ENCODE measurements around the gene PTPN23. TPM values are rescaled to one million over a fixed set of nuclear protein-coding genes. Genes with fewer than 3 reads are reported as not detected.

The PTPN23 gene
- total RNA-seq, 2 experiments from 2014 or later, result 13.6 to 40.0 TPM

- no peaks in the 10 kb centered on the region for H3K4me1 ChIP-seq (ENCODE audit: insufficient read depth, low read length, poor library complexity, severe bottlenecking)
- H3K4me3 ChIP-seq (ENCODE audit: low read depth, low read length, poor library complexity, severe bottlenecking), result no peak overlapping the region
- no peaks in the 10 kb centered on the region for H3K9me2 ChIP-seq (ENCODE audit: insufficient read depth, low read length)
- no peaks in the 10 kb centered on the region for H3K79me2 ChIP-seq (ENCODE audit: insufficient read depth, low read depth, low read length)
- no peaks in the 10 kb centered on the region for H3K9me3 ChIP-seq (ENCODE audit: low read length)
- H3K4me2 ChIP-seq (ENCODE audit: low read length), result no peak overlapping the region
- no peaks in the 10 kb centered on the region for H4K20me1 ChIP-seq (ENCODE audit: insufficient read depth, low read length)
- DNase-seq (ENCODE audit: low spot score), result no peak
- H3K27ac ChIP-seq (ENCODE audit: low read depth, low read length, poor library complexity, severe bottlenecking), result no peak overlapping the region
- H3K36me3 ChIP-seq (ENCODE audit: insufficient read depth, low read length), result peaks cover 59% of the 10 kb centered on the region
- H2AFZ ChIP-seq (ENCODE audit: low read length), result no peak overlapping the region
- TF ChIP-seq, protein P1, sequence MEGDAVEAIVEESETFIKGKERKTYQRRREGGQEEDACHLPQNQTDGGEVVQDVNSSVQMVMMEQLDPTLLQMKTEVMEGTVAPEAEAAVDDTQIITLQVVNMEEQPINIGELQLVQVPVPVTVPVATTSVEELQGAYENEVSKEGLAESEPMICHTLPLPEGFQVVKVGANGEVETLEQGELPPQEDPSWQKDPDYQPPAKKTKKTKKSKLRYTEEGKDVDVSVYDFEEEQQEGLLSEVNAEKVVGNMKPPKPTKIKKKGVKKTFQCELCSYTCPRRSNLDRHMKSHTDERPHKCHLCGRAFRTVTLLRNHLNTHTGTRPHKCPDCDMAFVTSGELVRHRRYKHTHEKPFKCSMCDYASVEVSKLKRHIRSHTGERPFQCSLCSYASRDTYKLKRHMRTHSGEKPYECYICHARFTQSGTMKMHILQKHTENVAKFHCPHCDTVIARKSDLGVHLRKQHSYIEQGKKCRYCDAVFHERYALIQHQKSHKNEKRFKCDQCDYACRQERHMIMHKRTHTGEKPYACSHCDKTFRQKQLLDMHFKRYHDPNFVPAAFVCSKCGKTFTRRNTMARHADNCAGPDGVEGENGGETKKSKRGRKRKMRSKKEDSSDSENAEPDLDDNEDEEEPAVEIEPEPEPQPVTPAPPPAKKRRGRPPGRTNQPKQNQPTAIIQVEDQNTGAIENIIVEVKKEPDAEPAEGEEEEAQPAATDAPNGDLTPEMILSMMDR (conservative IDR thresholded peaks at IDR 0.05; ENCODE audit: low read length), result no peak
- no peak for TF ChIP-seq EZH2phosphoT487 (IDR thresholded peaks at IDR 0.05; ENCODE audit: borderline replicate concordance, low read depth, low read length)
- intact Hi-C loops (cut with micrococcal nuclease; ENCODE audit: unreplicated experiment), result no loop called here
- CTCF ChIA-PET (ENCODE audit: unreplicated experiment), result no interaction called here
- no TSS peak for BruUV-seq (replicated peaks)
- POLR2A ChIA-PET, result interaction anchor here (0.6 to 1.2 kb wide), 3 partner anchors 12 to 284 kb away, joined by 3 to 6 read pairs (median 3); no protein-coding TSS in a partner anchor
Observed at GRCh38 chr3:47432673-47433072, 51.9 kb downstream of the PTPN23 start.

DNA sequence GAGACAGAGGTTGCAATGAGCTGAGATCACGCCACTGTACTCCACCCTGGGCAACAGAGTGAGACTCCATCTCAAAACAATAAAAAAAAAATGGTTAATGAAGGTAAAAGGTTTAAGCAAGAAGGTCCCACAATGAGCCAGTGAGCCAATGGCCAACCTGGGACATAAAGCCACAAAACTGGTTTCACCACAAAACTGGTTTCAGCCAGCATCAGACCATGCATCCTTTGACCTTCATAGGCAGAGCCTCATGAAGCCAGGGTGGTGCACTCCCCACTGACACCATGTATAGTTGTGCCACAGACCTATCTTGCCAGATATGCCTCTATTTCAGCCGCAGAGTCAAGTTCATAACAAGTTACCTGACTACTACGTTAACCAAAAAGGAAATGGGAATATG lies 53.0 kb downstream of the PTPN23 start:
- no TSS peak for BruUV-seq (replicated peaks)
- no peak for DNase-seq (ENCODE audit: low spot score)
- POLR2A ChIA-PET, result interaction anchor here (0.5 to 1.2 kb wide), 2 partner anchors 13 to 1653 kb away, joined by 3 to 4 read pairs; no protein-coding TSS in a partner anchor
- no peak for TF ChIP-seq EZH2phosphoT487 (IDR thresholded peaks at IDR 0.05; ENCODE audit: borderline replicate concordance, low read depth, low read length)
- TF ChIP-seq, protein P1 (conservative IDR thresholded peaks at IDR 0.05; ENCODE audit: low read length), result no peak
- no peaks in the 10 kb centered on the region for H3K4me1 ChIP-seq (ENCODE audit: insufficient read depth, low read length, poor library complexity, severe bottlenecking)
- H2AFZ ChIP-seq (ENCODE audit: low read length), result no peak overlapping the region
- no peaks in the 10 kb centered on the region for H3K9me2 ChIP-seq (ENCODE audit: insufficient read depth, low read length)
- no peak overlapping the region for H3K4me3 ChIP-seq (ENCODE audit: low read depth, low read length, poor library complexity, severe bottlenecking)
- H3K9me3 ChIP-seq (ENCODE audit: low read length), result no peaks in the 10 kb centered on the region
- peaks cover 58% of the 10 kb centered on the region for H3K36me3 ChIP-seq (ENCODE audit: insufficient read depth, low read length)
- intact Hi-C loops (cut with micrococcal nuclease; ENCODE audit: unreplicated experiment), result no loop called here
- no peak overlapping the region for H3K27ac ChIP-seq (ENCODE audit: low read depth, low read length, poor library complexity, severe bottlenecking)
- H3K79me2 ChIP-seq (ENCODE audit: insufficient read depth, low read depth, low read length), result no peaks in the 10 kb centered on the region
- H3K4me2 ChIP-seq (ENCODE audit: low read length), result no peak overlapping the region
- CTCF ChIA-PET (ENCODE audit: unreplicated experiment), result no interaction called here
- H4K20me1 ChIP-seq (ENCODE audit: insufficient read depth, low read length), result no peaks in the 10 kb centered on the region

DNA sequence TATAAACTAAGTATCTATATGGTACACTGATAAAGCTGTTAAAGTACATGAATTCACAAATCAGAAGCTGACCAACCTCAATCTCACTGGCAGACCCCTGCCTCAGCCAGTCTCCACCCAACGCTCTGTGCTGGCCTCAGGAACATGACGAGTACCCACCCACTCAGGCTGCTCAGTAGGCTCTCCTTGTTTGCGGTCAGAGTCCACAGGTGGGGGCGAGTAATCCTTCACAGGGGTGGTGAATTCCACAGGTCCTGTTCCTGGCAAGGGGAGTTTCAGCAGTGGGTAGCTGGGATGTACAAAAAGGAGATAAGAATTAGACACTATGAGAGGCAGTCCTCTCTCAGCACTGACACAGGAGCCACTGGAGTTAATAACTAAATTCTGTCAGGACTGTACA lies 54.0 kb downstream of the PTPN23 start:
- Histone ChIP-seq H3K79me2 (ENCODE audit: insufficient read depth, low read depth, low read length) (no peaks in the 10 kb centered on the region), H3K9me3 (ENCODE audit: low read length) (no peaks in the 10 kb centered on the region), H3K27ac (ENCODE audit: low read depth, low read length, poor library complexity, severe bottlenecking) (no peak overlapping the region), H4K20me1 (ENCODE audit: insufficient read depth, low read length) (no peaks in the 10 kb centered on the region), H3K4me3 (ENCODE audit: low read depth, low read length, poor library complexity, severe bottlenecking) (no peak overlapping the region), H3K4me2 (ENCODE audit: low read length) (no peak overlapping the region), H3K4me1 (ENCODE audit: insufficient read depth, low read length, poor library complexity, severe bottlenecking) (no peaks in the 10 kb centered on the region), H3K9me2 (ENCODE audit: insufficient read depth, low read length) (no peaks in the 10 kb centered on the region), H2AFZ (ENCODE audit: low read length) (no peak overlapping the region), H3K36me3 (ENCODE audit: insufficient read depth, low read length) (peaks cover 67% of the 10 kb centered on the region)
- ChIA-PET POLR2A (interaction anchor here (0.6 to 0.7 kb wide), 2 partner anchors 314 to 348 kb away, joined by 3 read pairs; no protein-coding TSS in a partner anchor), CTCF (ENCODE audit: unreplicated experiment) (no interaction called here)
- DNase-seq (ENCODE audit: low spot score), result no peak
- TF ChIP-seq, protein P1 (conservative IDR thresholded peaks at IDR 0.05; ENCODE audit: low read length), result no peak
- no peak for TF ChIP-seq EZH2phosphoT487 (IDR thresholded peaks at IDR 0.05; ENCODE audit: borderline replicate concordance, low read depth, low read length)
- intact Hi-C loops (cut with micrococcal nuclease; ENCODE audit: unreplicated experiment), result no loop called here
- no TSS peak for BruUV-seq (replicated peaks)
